ENCODE data around the gene TTC21B. TPM values are rescaled to one million over a fixed set of nuclear protein-coding genes. Genes with fewer than 3 reads are reported as not detected.

The TTC21B gene
- total RNA-seq, 1 donor from 2014 or later = 10.0 TPM

DNA sequence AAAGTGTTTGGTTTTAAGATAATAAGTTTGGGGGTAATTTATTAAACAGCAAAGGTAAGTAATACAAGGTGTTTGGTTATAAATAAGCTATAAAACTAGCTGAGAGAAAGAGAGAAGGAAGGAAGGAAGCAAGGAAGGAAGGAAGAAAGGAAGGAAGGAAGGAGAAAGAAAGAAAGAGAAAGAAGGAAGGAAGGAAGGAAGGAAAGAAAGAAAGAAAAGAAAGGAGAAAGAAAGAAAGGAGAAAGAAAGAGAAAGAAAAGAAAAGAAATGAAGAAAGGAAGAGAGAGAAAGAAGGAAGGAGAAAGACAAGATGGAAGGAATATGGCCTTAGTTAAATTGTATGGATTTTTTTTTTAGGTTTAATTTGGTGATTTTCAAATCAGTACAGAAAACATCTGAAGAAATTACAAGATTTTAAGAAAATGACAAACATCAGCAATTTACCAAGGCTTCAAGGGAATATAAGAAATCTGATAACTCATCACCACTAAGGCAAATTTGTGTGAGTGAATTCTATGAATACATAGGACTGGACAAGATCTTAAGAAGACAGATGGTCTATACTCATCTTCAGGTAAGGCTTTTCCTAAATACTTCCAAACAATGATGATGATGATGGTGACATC is 113.1 kb downstream of the TTC21B start:
- no peak for FAIRE-seq
- DNase-seq (ENCODE audit: low read depth) = no peak
- H3K4me3 ChIP-seq (ENCODE audit: low read depth, low read length) = no peak overlapping the region
- TF ChIP-seq, protein P1, sequence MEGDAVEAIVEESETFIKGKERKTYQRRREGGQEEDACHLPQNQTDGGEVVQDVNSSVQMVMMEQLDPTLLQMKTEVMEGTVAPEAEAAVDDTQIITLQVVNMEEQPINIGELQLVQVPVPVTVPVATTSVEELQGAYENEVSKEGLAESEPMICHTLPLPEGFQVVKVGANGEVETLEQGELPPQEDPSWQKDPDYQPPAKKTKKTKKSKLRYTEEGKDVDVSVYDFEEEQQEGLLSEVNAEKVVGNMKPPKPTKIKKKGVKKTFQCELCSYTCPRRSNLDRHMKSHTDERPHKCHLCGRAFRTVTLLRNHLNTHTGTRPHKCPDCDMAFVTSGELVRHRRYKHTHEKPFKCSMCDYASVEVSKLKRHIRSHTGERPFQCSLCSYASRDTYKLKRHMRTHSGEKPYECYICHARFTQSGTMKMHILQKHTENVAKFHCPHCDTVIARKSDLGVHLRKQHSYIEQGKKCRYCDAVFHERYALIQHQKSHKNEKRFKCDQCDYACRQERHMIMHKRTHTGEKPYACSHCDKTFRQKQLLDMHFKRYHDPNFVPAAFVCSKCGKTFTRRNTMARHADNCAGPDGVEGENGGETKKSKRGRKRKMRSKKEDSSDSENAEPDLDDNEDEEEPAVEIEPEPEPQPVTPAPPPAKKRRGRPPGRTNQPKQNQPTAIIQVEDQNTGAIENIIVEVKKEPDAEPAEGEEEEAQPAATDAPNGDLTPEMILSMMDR (IDR thresholded peaks at IDR 0.05; ENCODE audit: insufficient read depth, low read length, severe bottlenecking) = no peak
- no peaks in the 10 kb centered on the region for H3K36me3 ChIP-seq (ENCODE audit: control insufficient read depth, insufficient read depth, low read length)
- H3K27me3 ChIP-seq (ENCODE audit: control insufficient read depth, insufficient read depth, low read length) = no peaks in the 10 kb centered on the region

DNA sequence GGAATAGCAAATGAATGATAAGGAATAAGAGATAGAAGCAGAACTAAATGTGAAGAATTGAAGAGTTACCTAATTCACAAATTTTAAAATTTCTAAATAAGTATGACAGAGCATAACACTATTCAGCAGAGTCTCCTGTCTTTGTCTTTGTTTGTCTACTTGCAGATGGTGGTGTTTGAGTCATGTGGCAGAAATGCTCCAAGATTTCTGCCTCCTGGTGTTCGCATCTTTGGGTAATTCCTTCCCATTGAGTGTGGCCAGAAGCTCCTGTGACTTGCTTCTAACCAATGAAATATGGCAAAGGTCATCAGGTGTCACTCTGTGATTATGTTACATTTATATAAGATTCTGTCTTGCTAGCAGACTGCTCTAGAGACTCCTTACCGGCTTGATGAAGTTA is 114.0 kb downstream of the TTC21B start:
- no peak for FAIRE-seq
- peak; percentile 62 for DNase-seq (ENCODE audit: low read depth)
- H3K4me3 ChIP-seq (ENCODE audit: low read depth, low read length) = no peak overlapping the region
- no peaks in the 10 kb centered on the region for H3K27me3 ChIP-seq (ENCODE audit: control insufficient read depth, insufficient read depth, low read length)
- no peaks in the 10 kb centered on the region for H3K36me3 ChIP-seq (ENCODE audit: control insufficient read depth, insufficient read depth, low read length)
- TF ChIP-seq, protein P1 (IDR thresholded peaks at IDR 0.05; ENCODE audit: insufficient read depth, low read length, severe bottlenecking) = no peak

DNA sequence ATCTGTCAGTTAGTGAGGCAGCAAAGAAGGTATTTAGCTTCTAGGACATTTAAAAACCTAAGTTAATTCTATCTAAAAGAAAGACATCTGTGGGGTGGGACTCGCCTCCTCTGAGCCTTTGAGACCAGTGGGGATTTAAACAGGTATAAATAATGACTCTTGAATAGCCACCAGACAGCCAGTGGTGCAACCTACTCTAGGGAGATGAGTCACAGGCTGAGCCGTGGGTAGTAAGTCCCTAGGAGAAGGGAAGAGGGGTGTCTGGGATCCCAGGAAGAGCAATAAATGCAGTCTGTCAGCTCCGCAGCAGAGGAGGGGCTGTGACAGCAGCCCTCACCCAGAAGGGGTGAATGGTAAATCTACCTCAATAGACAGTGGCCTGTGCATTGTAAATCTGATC is 116.5 kb downstream of the TTC21B start:
- peak; percentile 80 for DNase-seq (ENCODE audit: low read depth)
- Histone ChIP-seq H3K4me3 (ENCODE audit: low read depth, low read length) (no peak overlapping the region), H3K36me3 (ENCODE audit: control insufficient read depth, insufficient read depth, low read length) (no peaks in the 10 kb centered on the region), H3K27me3 (ENCODE audit: control insufficient read depth, insufficient read depth, low read length) (no peaks in the 10 kb centered on the region)
- TF ChIP-seq, protein P1 (IDR thresholded peaks at IDR 0.05; ENCODE audit: insufficient read depth, low read length, severe bottlenecking) = no peak
- FAIRE-seq = no peak

- DNase-seq (ENCODE audit: low read depth) (no peak), FAIRE-seq (no peak)
- Histone ChIP-seq H3K4me3 (ENCODE audit: low read depth, low read length) (no peak overlapping the region), H3K27me3 (ENCODE audit: control insufficient read depth, insufficient read depth, low read length) (no peaks in the 10 kb centered on the region), H3K36me3 (ENCODE audit: control insufficient read depth, insufficient read depth, low read length) (no peaks in the 10 kb centered on the region)
- TF ChIP-seq, protein P1 (IDR thresholded peaks at IDR 0.05; ENCODE audit: insufficient read depth, low read length, severe bottlenecking) = no peak
Observed at GRCh38 chr2:165835363-165835762, 118.2 kb downstream of the TTC21B start.

DNA sequence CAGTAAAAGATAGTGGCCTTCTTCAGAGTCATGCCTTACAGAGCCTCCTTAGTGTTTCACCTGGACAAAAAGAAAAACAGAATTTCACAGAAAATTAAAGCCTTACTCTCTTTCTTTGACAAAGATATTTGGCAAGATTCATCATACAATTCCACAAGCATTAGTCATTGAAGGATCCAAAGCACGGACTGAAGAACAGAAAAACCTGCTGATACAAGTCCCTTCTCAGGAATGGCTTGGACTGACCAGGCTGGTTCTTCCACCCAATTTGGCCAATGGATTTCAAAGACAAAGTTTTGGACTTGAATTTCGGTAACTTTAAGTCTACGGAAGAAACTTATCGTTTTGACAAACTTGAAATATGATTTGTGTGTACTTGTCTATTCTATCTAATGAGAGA is 120.4 kb downstream of the TTC21B start:
- DNase-seq (ENCODE audit: low read depth) (peak; percentile 96), FAIRE-seq (peak; percentile 13)
- Histone ChIP-seq H3K36me3 (ENCODE audit: control insufficient read depth, insufficient read depth, low read length) (no peaks in the 10 kb centered on the region), H3K4me3 (ENCODE audit: low read depth, low read length) (no peak overlapping the region), H3K27me3 (ENCODE audit: control insufficient read depth, insufficient read depth, low read length) (no peaks in the 10 kb centered on the region)
- TF ChIP-seq, protein P1 (IDR thresholded peaks at IDR 0.05; ENCODE audit: insufficient read depth, low read length, severe bottlenecking) = no peak

- Histone ChIP-seq H3K4me3 (ENCODE audit: low read depth, low read length) (no peak overlapping the region), H3K27me3 (ENCODE audit: control insufficient read depth, insufficient read depth, low read length) (no peaks in the 10 kb centered on the region), H3K36me3 (ENCODE audit: control insufficient read depth, insufficient read depth, low read length) (no peaks in the 10 kb centered on the region)
- TF ChIP-seq, protein P1 (IDR thresholded peaks at IDR 0.05; ENCODE audit: insufficient read depth, low read length, severe bottlenecking) = no peak
- DNase-seq (ENCODE audit: low read depth) (no peak), FAIRE-seq (no peak)
Observed at GRCh38 chr2:165827921-165828276, 125.7 kb downstream of the TTC21B start.
